Astrocyte (in vitro differentiated cells and primary cell): Measurements from ENCODE around the gene SFTPB.
"Not testable (repeated sequence)": the region's sequence is repeated elsewhere in the genome, so short reads cannot be mapped to it uniquely, and the experiment has no call there.

Experiments
- CTCF ChIP-seq: IDR thresholded peaks from 2 replicates; pipeline ENCODE4 v1.5.1; 2011; ENCODE audit warnings: low read depth, mild to moderate bottlenecking, inconsistent platforms, low read length, moderate library complexity; ENCODE audit not compliant: insufficient read depth
- EZH2 ChIP-seq: IDR thresholded peaks from 2 replicates; pipeline ENCODE4 v1.6.1; 2012; ENCODE audit warnings: mild to moderate bottlenecking, low read length, inconsistent platforms; ENCODE audit not compliant: insufficient read depth

GRCh38 chr2:85714421-85714820, 46.4 kb upstream of the SFTPB start:
- TF ChIP-seq CTCF, EZH2: not testable (repeated sequence)
